ENCODE results near the gene TTC16. TPM values are rescaled to one million over a fixed set of nuclear protein-coding genes. Genes with fewer than 3 reads are reported as not detected.

Gene TTC16
- total RNA-seq, 1 donor from 2014 or later, result not detected

- Mint-ChIP-seq H3K27me3 (ENCODE audit: low read depth, unreplicated experiment) (peaks cover 11% of the 10 kb centered on the region), H3K4me3 (ENCODE audit: unreplicated experiment) (no peak overlapping the region), H3K27ac (ENCODE audit: unreplicated experiment) (no peak overlapping the region), H3K9me3 (ENCODE audit: unreplicated experiment) (peaks cover 2% of the 10 kb centered on the region), H3K4me1 (ENCODE audit: low read depth, unreplicated experiment) (peaks cover 2% of the 10 kb centered on the region), H3K36me3 (ENCODE audit: low read depth, unreplicated experiment) (no peaks in the 10 kb centered on the region)
- no peaks in the 10 kb centered on the region for H3K9me3 ChIP-seq (ENCODE audit: insufficient read depth, low read depth, low read length)
- H3K79me2 ChIP-seq (ENCODE audit: insufficient read depth, low read length), result peaks cover 6% of the 10 kb centered on the region
- no peak overlapping the region for H3K9ac ChIP-seq (ENCODE audit: low read length)
- FAIRE-seq (no peak), DNase-seq (ENCODE audit: low read depth) (no peak)
- H3K36me3 ChIP-seq (ENCODE audit: insufficient read depth, low read length), result no peaks in the 10 kb centered on the region
- no peak overlapping the region for H3K27ac ChIP-seq (ENCODE audit: low read depth, low read length)
- no peak for TF ChIP-seq CTCF (IDR thresholded peaks at IDR 0.05; ENCODE audit: insufficient read depth, low read depth, low read length)
- TF ChIP-seq EZH2 (IDR thresholded peaks at IDR 0.05; ENCODE audit: insufficient read depth, low read length), result no peak
- no peak overlapping the region for H3K4me3 ChIP-seq (ENCODE audit: insufficient read depth, low read depth, low read length)
- no peak overlapping the region for H2AFZ ChIP-seq (ENCODE audit: low read depth, low read length)
- H3K4me2 ChIP-seq (ENCODE audit: low read length), result no peak overlapping the region
- H3K4me1 ChIP-seq (ENCODE audit: insufficient read depth, low read length), result peaks cover 6% of the 10 kb centered on the region
- no peaks in the 10 kb centered on the region for H3K27me3 ChIP-seq (ENCODE audit: insufficient read depth, low read length)
- peaks cover 5% of the 10 kb centered on the region for H4K20me1 ChIP-seq (ENCODE audit: insufficient read depth, low read length)
Observed at GRCh38 chr9:127729522-127730256, 13.8 kb downstream of the TTC16 start.

GRCh38 chr9:127730262-127730661 is 14.4 kb downstream of the TTC16 start:
- no peak overlapping the region for H3K27ac Mint-ChIP-seq (ENCODE audit: unreplicated experiment)
- no peak for TF ChIP-seq EZH2 (IDR thresholded peaks at IDR 0.05; ENCODE audit: insufficient read depth, low read length)
- no peak for TF ChIP-seq CTCF (IDR thresholded peaks at IDR 0.05; ENCODE audit: insufficient read depth, low read depth, low read length)

GRCh38 chr9:127730799-127731410 is 15.0 kb downstream of the TTC16 start:
- no peak overlapping the region for H3K27ac ChIP-seq (ENCODE audit: low read depth, low read length)
- peaks cover 5% of the 10 kb centered on the region for H4K20me1 ChIP-seq (ENCODE audit: insufficient read depth, low read length)
- Mint-ChIP-seq H3K36me3 (ENCODE audit: low read depth, unreplicated experiment) (no peaks in the 10 kb centered on the region), H3K27me3 (ENCODE audit: low read depth, unreplicated experiment) (peaks cover 9% of the 10 kb centered on the region), H3K4me1 (ENCODE audit: low read depth, unreplicated experiment) (peaks cover 2% of the 10 kb centered on the region), H3K27ac (ENCODE audit: unreplicated experiment) (no peak overlapping the region), H3K4me3 (ENCODE audit: unreplicated experiment) (no peak overlapping the region), H3K9me3 (ENCODE audit: unreplicated experiment) (peaks cover 2% of the 10 kb centered on the region)
- no peak overlapping the region for H3K4me2 ChIP-seq (ENCODE audit: low read length)
- H2AFZ ChIP-seq (ENCODE audit: low read depth, low read length), result no peak overlapping the region
- no peak overlapping the region for H3K9ac ChIP-seq (ENCODE audit: low read length)
- H3K36me3 ChIP-seq (ENCODE audit: insufficient read depth, low read length), result no peaks in the 10 kb centered on the region
- H3K4me1 ChIP-seq (ENCODE audit: insufficient read depth, low read length), result peaks cover 11% of the 10 kb centered on the region
- H3K27me3 ChIP-seq (ENCODE audit: insufficient read depth, low read length), result no peaks in the 10 kb centered on the region
- FAIRE-seq, result no peak
- TF ChIP-seq CTCF (IDR thresholded peaks at IDR 0.05; ENCODE audit: insufficient read depth, low read depth, low read length) (no peak), EZH2 (IDR thresholded peaks at IDR 0.05; ENCODE audit: insufficient read depth, low read length) (no peak)
- H3K4me3 ChIP-seq (ENCODE audit: insufficient read depth, low read depth, low read length), result no peak overlapping the region
- no peaks in the 10 kb centered on the region for H3K9me3 ChIP-seq (ENCODE audit: insufficient read depth, low read depth, low read length)
- H3K79me2 ChIP-seq (ENCODE audit: insufficient read depth, low read length), result peaks cover 6% of the 10 kb centered on the region
- no peak for DNase-seq (ENCODE audit: low read depth)

More at GRCh38 chr9:127730262-127730661, 14.4 kb downstream of the TTC16 start:
- Histone ChIP-seq H3K4me1 (ENCODE audit: insufficient read depth, low read length) (peaks cover 6% of the 10 kb centered on the region), H3K4me3 (ENCODE audit: insufficient read depth, low read depth, low read length) (no peak overlapping the region), H4K20me1 (ENCODE audit: insufficient read depth, low read length) (peaks cover 5% of the 10 kb centered on the region), H3K36me3 (ENCODE audit: insufficient read depth, low read length) (no peaks in the 10 kb centered on the region), H2AFZ (ENCODE audit: low read depth, low read length) (no peak overlapping the region), H3K27ac (ENCODE audit: low read depth, low read length) (no peak overlapping the region), H3K9ac (ENCODE audit: low read length) (no peak overlapping the region), H3K9me3 (ENCODE audit: insufficient read depth, low read depth, low read length) (no peaks in the 10 kb centered on the region), H3K79me2 (ENCODE audit: insufficient read depth, low read length) (peaks cover 6% of the 10 kb centered on the region), H3K27me3 (ENCODE audit: insufficient read depth, low read length) (no peaks in the 10 kb centered on the region), H3K4me2 (ENCODE audit: low read length) (no peak overlapping the region)
- Mint-ChIP-seq H3K27me3 (ENCODE audit: low read depth, unreplicated experiment) (peaks cover 11% of the 10 kb centered on the region), H3K4me3 (ENCODE audit: unreplicated experiment) (no peak overlapping the region), H3K4me1 (ENCODE audit: low read depth, unreplicated experiment) (peaks cover 2% of the 10 kb centered on the region), H3K36me3 (ENCODE audit: low read depth, unreplicated experiment) (no peaks in the 10 kb centered on the region), H3K9me3 (ENCODE audit: unreplicated experiment) (peaks cover 2% of the 10 kb centered on the region)
- DNase-seq (ENCODE audit: low read depth), result no peak
- no peak for FAIRE-seq
